ENCODE measurements around the gene SLC46A3.

SLC46A3 gene

DNA sequence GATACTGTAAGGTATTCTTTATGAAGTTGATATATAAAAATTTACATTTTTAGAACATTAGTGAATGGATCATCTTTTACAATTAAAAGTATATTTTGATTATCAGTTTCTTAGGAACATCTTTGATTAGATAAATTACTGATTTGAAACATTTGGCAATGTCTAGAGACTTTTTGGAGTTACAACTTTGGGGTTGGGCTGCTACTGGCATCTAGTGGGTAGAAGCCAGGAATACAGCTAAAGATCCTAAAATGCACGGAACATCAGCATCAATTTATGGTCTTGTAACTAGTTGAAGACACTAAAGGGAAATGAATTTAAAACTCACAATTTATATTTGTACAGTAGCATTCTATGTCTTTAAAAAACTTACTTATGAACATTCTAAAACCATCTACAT is 40.0 kb downstream of the SLC46A3 start:
- no peak for DNase-seq

DNA sequence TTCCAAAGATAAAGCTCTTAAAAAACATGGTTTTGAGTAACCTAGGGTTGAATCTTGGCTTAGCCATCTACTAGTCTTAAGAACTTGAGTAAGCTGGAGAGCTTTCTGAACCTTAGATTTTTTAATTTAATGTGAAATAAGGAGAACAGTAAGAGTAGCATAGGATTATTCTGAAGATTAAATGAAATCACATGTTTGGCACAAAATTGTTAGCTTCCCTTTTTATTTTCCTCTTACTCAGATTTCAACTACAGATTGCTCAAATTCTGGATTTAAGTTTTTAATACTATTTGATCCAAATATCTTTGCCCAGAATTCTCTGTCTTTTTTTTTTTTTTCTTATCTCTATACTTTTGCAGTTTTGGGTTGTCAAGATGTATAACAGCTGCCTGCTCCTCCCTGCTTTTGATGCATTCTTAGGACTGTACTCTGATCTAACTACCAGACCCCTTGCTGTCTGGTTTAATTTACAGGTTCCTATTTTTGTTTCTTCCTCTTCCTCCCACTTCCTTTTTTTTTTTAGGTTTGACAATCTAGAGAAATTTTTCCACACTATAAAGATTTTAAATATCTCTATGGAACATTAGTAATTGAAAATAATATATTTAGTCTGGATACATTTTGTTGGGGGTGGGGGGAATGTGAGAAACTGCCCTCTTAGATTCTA is 47.5 kb downstream of the SLC46A3 start:
- DNase-seq: no peak

GRCh38 chr13:28666897-28667488 is 51.8 kb downstream of the SLC46A3 start:
- DNase-seq: no peak

DNA sequence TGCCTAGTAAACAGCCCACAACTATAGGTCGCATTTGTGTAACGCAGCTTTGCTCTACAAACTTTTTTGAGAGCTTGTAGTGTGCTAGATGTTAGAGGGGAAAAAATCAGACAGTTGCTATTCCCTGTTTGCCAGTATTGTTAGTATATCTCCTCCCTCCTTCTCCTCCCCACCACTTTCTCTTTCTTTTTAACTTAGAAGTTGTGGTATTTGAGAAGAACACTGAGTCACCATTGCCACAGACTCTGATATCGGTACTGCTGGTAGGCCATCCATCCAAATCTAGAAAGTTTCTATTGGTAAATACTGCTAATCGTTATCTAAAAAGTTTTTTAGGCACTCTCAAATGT is 59.2 kb downstream of the SLC46A3 start:
- no peak for DNase-seq

DNA sequence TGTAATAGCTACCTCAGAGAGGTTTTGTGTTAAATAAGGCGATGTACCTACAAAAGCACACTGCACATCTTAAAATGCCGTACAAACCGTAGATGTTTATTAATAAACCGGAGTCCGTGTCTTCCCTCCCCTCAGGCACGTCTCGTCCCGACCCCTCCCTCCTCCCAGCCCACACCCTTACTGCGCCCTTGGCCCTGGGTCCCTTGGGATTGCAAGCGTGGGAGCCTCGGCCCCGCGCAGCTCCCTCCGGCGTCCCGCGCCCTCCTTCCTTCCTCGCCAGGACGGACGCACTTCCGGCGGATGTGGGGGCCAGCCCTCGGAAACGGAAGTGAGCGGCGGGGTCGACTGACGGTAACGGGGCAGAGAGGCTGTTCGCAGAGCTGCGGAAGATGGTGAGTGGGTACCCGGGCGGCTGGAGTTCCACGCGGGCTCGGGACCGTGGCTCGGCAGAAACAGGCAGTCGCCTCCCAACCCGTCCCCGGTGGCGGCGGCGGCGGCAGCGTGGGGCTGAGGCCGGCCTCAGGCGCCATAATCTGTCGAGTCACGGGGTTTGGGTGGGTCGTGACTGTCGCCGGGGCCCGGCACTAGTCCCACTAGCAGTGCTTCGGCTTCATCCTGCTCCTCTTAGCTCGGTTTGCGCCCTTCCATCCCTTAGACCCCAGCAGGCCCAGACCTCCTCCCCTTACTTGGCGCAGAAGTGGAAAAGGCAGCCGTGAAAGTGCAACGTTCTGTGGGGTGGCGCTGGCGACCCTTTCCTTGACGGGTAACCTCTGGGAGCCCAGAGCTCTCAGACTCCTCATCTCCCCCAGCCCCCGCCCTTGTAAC is 59.8 kb downstream of the SLC46A3 start, which contains the start of gene POMP:
POMP (plus strand) TSS at position 335 of the 825 bp plus-strand sequence; CDS start at position 390, 55 bp downstream.
- DNase-seq: peak; percentile 70

GRCh38 chr13:28658539-28658795 is 60.3 kb downstream of the SLC46A3 start:
- DNase-seq: no peak

GRCh38 chr13:28657784-28658538 is 60.8 kb downstream of the SLC46A3 start:
- DNase-seq: no peak

DNA sequence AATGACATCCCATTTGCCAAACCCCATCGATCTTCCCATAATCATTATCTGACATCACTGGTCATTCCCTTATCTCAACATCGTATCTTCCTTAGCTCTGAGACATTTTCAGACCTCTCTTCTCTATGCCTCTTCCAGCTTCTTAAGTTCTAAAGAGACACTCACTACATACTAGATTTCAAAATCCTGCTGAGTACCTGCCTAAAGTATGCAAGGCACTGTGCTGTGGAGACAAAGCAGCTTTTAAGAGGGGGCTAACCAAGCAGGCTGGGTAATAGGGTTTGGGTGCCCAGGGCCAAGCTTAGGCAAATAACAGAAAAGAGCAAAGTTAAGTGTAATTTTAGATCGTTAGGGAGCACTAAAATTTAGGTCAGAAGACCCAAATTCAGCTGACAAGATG is 63.2 kb downstream of the SLC46A3 start:
- DNase-seq: no peak

DNA sequence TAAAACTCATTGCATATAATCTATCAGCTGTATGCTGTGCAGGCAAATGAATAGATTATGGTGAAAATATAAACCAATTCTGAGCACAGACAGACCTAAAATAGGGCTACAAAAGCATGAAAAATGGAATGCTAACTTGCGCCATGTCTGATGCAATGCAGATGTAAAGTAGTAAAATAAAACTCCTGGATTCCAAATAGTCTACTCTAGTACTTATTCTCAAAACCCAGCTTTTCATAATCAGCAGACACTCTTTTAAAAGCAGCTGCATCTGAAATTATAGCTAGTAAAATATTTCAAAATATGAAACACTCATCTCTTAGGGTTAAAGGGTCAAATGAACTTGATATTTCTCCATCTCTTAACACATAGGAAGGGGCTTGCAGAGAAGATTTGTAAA is 64.5 kb downstream of the SLC46A3 start:
- no peak for DNase-seq

DNA sequence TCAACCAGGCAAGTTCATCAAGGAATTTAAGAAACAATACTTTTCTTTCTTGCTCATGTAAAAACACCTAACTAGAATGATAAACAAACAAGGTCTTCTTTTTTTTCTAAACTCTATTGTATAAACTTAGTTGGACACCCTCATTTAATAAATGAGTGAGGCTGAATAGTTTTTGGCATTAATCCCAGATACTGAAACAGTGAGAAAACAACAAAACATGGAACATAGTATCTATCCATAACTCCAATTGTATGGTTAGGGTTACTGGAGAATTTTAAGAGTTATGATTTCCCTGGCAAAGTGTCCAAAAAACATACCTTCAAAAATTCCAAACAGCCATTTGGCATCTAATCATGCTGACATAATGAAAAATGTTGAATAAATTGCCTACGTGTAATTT is 65.7 kb downstream of the SLC46A3 start:
- DNase-seq: no peak

DNA sequence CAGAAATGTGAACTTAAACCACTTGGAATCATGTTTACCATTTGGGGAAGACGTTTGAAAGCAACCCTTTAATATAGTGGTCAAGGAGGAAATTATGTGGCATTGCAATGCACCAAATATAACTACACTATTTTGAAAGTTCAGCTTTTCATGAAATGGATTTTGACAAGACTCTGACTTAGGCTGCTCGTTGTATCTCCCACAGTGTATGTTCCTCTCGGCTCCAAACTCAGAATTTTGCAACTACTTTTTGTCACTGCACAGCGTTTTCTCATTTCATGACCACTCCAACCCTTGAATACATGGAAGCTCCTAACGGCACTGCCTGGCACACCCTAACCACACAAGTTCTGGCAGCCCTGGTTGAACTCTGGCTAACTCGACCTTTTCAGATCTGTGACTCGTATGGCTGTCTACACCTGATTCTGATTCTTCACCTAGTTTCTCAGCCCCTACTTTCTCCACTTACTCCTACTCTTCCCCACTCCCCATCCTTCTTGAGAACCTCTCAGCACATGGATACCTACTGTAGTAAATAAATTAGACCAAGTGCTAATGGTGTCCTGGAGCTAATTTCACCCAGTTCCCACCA is 66.9 kb downstream of the SLC46A3 start:
- no peak for DNase-seq

- DNase-seq: no peak
Observed at GRCh38 chr13:28650284-28650683, 68.5 kb downstream of the SLC46A3 start.
